Measurements from ENCODE around the gene OSBPL7. TPM values are rescaled to one million over a fixed set of nuclear protein-coding genes. Genes with fewer than 3 reads are reported as not detected.
A peak's percentile ranks its signal among the peaks of the same experiment; 100 is the strongest.

The OSBPL7 gene
- total and polyA plus RNA-seq, 2 of the 13 experiments (the other 11 are each of a cell fraction or from before 2014, with no cell fraction given): 4.7 to 6.6 TPM

- TF ChIP-seq ZNF704 (CRISPR knock-in tag; IDR thresholded peaks at IDR 0.05; ENCODE audit: borderline replicate concordance) (peak; percentile 74; the same call in 1 of the 2 replicates), LCORL (IDR thresholded peaks at IDR 0.05) (no peak), LCORL (CRISPR knock-in tag; IDR thresholded peaks at IDR 0.05) (peak; percentile 94), ZNF354B (CRISPR knock-in tag; IDR thresholded peaks at IDR 0.05) (0 out of 2 replicates have a peak, but pooled peaks have one; percentile 27), ZNF770 (CRISPR knock-in tag; IDR thresholded peaks at IDR 0.05) (no peak), HNRNPLL (IDR thresholded peaks at IDR 0.05; ENCODE audit: low read depth, low read length, poor library complexity, severe bottlenecking) (peak; percentile 76), ATF2 (CRISPR knock-in tag; IDR thresholded peaks at IDR 0.05) (no peak; the same call in 1 of the 2 replicates), ZNF343 (CRISPR knock-in tag; IDR thresholded peaks at IDR 0.05) (no peak; the same call in 1 of the 2 replicates), PBX3 (CRISPR knock-in tag; IDR thresholded peaks at IDR 0.05; ENCODE audit: borderline replicate concordance) (no peak), TP53 (CRISPR knock-in tag; conservative IDR thresholded peaks at IDR 0.05) (0 out of 2 replicates have a peak, but pooled peaks have one; percentile 67), MNT (IDR thresholded peaks at IDR 0.05) (no peak), CREB3 (CRISPR knock-in tag; IDR thresholded peaks at IDR 0.05) (no peak), BORCS8-MEF2B (CRISPR knock-in tag; IDR thresholded peaks at IDR 0.05) (peak; percentile 63; the same call in 1 of the 2 replicates), HNRNPUL1 (IDR thresholded peaks at IDR 0.05; ENCODE audit: low read depth, low read length) (no peak), FOXP1 (IDR thresholded peaks at IDR 0.05) (no peak), FOXP1 (CRISPR knock-in tag; IDR thresholded peaks at IDR 0.05) (no peak), HDAC6 (IDR thresholded peaks at IDR 0.05; ENCODE audit: low read depth, low read length) (no peak), SKIL (CRISPR knock-in tag; IDR thresholded peaks at IDR 0.05; ENCODE audit: borderline replicate concordance) (no peak)
These were observed 19.3 kb upstream of the OSBPL7 start, which contains the start of gene SCRN2 (continued) for GRCh38 chr17:47840742-47841487.

Measured in HepG2 (cell line).